HuH-7.5 (cell line): Measurements from ENCODE around the gene C6orf118.

Source experiments
- DNase-seq: peaks from one replicate; pipeline ENCODE4 v3.0.0; 2011; ENCODE audit warnings: low spot score

The C6orf118 gene

GRCh38 chr6:165244524-165245247 is 64.7 kb downstream of the C6orf118 start:
- DNase-seq = no peak

- no peak for DNase-seq
These were observed 65.6 kb downstream of the C6orf118 start for GRCh38 chr6:165243801-165244200.

GRCh38 chr6:165236326-165236725 is 73.1 kb downstream of the C6orf118 start:
- no peak for DNase-seq

GRCh38 chr6:165232731-165233488 is 76.5 kb downstream of the C6orf118 start:
- DNase-seq = no peak

GRCh38 chr6:165231581-165232561 is 77.5 kb downstream of the C6orf118 start:
- no peak for DNase-seq

- no peak for DNase-seq
These were observed 78.2 kb downstream of the C6orf118 start for GRCh38 chr6:165231177-165231576.
